Measurements from ENCODE around the gene DTL.
A peak's percentile ranks its signal among the peaks of the same experiment; 100 is the strongest.

Gene DTL

DNA sequence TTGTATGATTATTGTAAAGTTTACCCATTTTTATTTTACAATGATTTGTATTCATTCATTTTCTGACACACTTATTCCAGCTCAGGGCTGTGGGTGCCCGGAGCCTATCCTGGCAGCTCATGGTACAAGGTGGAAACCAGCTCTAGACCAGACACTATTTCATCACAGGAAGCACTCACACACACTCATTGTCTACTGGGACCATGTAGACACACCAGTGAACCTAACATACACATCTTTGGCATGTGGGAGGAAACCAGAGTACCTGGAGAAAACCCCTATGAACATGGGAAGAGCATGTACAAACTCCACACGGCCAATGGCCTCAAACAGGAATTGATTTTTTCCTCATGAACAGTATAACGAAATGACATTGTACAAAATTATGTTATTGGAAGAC, 2.4 kb downstream of the DTL start:
- no peak overlapping the region for H3K27ac ChIP-seq (ENCODE audit: low read depth, low read length)
- H3K9me2 ChIP-seq (replicated peaks; ENCODE audit: control insufficient read depth, low read length): no peaks in the 10 kb centered on the region
- peaks cover 72% of the 10 kb centered on the region for H3K36me3 ChIP-seq (ENCODE audit: control insufficient read depth, low read length)
- H3K27me3 ChIP-seq (ENCODE audit: control insufficient read depth, low read length): no peaks in the 10 kb centered on the region
- peak overlapping the region; percentile 84 for H3K4me3 ChIP-seq (ENCODE audit: low read length)
- peaks cover 39% of the 10 kb centered on the region for H3K4me1 ChIP-seq (ENCODE audit: control insufficient read depth, low read length)
- TF ChIP-seq EZH2phosphoT487 (IDR thresholded peaks at IDR 0.05; ENCODE audit: borderline replicate concordance, low read length): no peak
- no peak for TF ChIP-seq CTCF (IDR thresholded peaks at IDR 0.05; ENCODE audit: low read depth, low read length, poor library complexity, severe bottlenecking)
- H4K20me1 ChIP-seq (ENCODE audit: control insufficient read depth, insufficient read depth, low read depth, low read length): peaks cover 51% of the 10 kb centered on the region
- no peaks in the 10 kb centered on the region for H3F3A ChIP-seq (ENCODE audit: control insufficient read depth, insufficient read depth)
- peaks cover 93% of the 10 kb centered on the region for H3K79me2 ChIP-seq (ENCODE audit: control insufficient read depth, low read length)
- peak overlapping the region; percentile 79 for H3K4me2 ChIP-seq (ENCODE audit: low read length)
- no peaks in the 10 kb centered on the region for H3K9me3 ChIP-seq (ENCODE audit: control insufficient read depth, insufficient read depth, low read length)

DNA sequence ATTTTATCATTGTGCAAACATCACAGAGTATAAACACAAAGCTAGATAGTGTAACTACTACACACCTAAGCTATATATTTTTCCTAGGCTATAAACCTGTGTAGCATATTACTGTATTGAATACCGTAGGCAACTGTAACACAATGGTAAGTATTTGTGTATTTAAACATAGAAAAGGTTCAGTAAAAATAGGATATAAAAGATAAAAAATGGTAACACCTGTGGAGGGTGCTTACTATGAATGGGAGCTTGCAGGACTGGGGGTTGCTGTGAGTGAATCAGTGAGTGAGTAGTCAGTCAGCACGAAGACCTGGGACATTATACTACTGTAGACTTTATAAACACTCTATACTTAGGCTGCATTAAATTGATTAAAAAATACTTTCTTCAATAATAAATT, 4.1 kb downstream of the DTL start:
- Histone ChIP-seq H3K36me3 (ENCODE audit: control insufficient read depth, low read length) (peaks cover 80% of the 10 kb centered on the region), H3K9me3 (ENCODE audit: control insufficient read depth, insufficient read depth, low read length) (no peaks in the 10 kb centered on the region), H3K79me2 (ENCODE audit: control insufficient read depth, low read length) (peaks cover 91% of the 10 kb centered on the region), H3K4me2 (ENCODE audit: low read length) (peak overlapping the region; percentile 23), H3K4me3 (ENCODE audit: low read length) (no peak overlapping the region), H3K4me1 (ENCODE audit: control insufficient read depth, low read length) (peaks cover 26% of the 10 kb centered on the region), H3K27ac (ENCODE audit: low read depth, low read length) (no peak overlapping the region), H4K20me1 (ENCODE audit: control insufficient read depth, insufficient read depth, low read depth, low read length) (peaks cover 48% of the 10 kb centered on the region), H3K9me2 (replicated peaks; ENCODE audit: control insufficient read depth, low read length) (no peaks in the 10 kb centered on the region), H3F3A (ENCODE audit: control insufficient read depth, insufficient read depth) (no peaks in the 10 kb centered on the region), H3K27me3 (ENCODE audit: control insufficient read depth, low read length) (no peaks in the 10 kb centered on the region)
- TF ChIP-seq CTCF (IDR thresholded peaks at IDR 0.05; ENCODE audit: low read depth, low read length, poor library complexity, severe bottlenecking): no peak
- no peak for TF ChIP-seq EZH2phosphoT487 (IDR thresholded peaks at IDR 0.05; ENCODE audit: borderline replicate concordance, low read length)

DNA sequence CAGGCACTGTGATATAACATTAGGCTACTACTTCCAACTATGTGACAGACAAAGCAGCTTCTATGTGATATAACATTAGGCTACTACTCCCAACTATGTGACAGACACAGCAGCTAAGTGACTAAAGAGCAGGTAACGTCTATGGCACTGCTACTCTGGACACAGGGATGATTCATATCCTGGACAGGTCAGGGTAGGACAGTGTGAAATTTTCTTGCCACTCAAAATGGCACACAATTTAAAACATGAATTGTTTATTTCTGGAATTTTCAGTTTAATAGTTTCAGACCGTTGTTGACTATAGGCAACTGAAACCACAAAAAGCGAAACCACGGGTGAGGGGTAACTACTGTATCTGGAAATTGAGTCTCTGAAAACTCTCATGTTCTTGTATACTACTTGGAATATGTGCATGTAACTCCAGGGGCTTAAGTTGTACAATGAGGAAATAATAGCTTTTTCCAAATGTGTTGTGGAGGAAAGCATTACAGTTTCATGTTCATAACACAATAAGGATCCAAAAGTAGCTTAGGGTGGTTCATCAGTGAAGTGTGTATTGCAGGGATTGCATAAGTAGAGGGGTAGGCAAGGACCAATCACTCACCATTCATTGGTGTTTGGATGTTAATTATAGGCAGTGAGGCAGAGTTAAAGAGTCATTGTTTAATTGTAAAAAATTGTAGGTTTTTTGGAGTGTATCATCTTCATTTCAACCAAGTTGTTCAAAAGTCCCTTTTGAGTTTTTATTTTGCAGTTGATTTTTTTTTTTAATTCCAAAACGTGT, 5.3 kb downstream of the DTL start:
- no peaks in the 10 kb centered on the region for H3F3A ChIP-seq (ENCODE audit: control insufficient read depth, insufficient read depth)
- no peak overlapping the region for H3K27ac ChIP-seq (ENCODE audit: low read depth, low read length)
- H3K9me2 ChIP-seq (replicated peaks; ENCODE audit: control insufficient read depth, low read length): no peaks in the 10 kb centered on the region
- H3K4me2 ChIP-seq (ENCODE audit: low read length): peak overlapping the region; percentile 18; the same call in 1 of the 2 replicates
- H3K36me3 ChIP-seq (ENCODE audit: control insufficient read depth, low read length): peaks cover 90% of the 10 kb centered on the region
- no peak overlapping the region for H3K4me3 ChIP-seq (ENCODE audit: low read length)
- H3K79me2 ChIP-seq (ENCODE audit: control insufficient read depth, low read length): peaks cover 98% of the 10 kb centered on the region
- peaks cover 26% of the 10 kb centered on the region for H3K4me1 ChIP-seq (ENCODE audit: control insufficient read depth, low read length)
- peaks cover 46% of the 10 kb centered on the region for H4K20me1 ChIP-seq (ENCODE audit: control insufficient read depth, insufficient read depth, low read depth, low read length)
- no peak for TF ChIP-seq EZH2phosphoT487 (IDR thresholded peaks at IDR 0.05; ENCODE audit: borderline replicate concordance, low read length)
- TF ChIP-seq CTCF (IDR thresholded peaks at IDR 0.05; ENCODE audit: low read depth, low read length, poor library complexity, severe bottlenecking): no peak
- H3K9me3 ChIP-seq (ENCODE audit: control insufficient read depth, insufficient read depth, low read length): no peaks in the 10 kb centered on the region
- no peaks in the 10 kb centered on the region for H3K27me3 ChIP-seq (ENCODE audit: control insufficient read depth, low read length)

All from DOHH2 (cell line).